ENCODE results near the gene PARD6G. TPM values are rescaled to one million over a fixed set of nuclear protein-coding genes. Genes with fewer than 3 reads are reported as not detected.
A peak's percentile ranks its signal among the peaks of the same experiment; 100 is the strongest.

PARD6G gene
- total RNA-seq, 1 experiment from 2014 or later, result 0.15 TPM

- Histone ChIP-seq H4K20me1 (ENCODE audit: insufficient read depth) (no peaks in the 10 kb centered on the region), H3K36me3 (ENCODE audit: low read depth) (no peaks in the 10 kb centered on the region), H3K4me3 (no peak overlapping the region), H3K27me3 (ENCODE audit: insufficient read depth, low read depth) (peaks cover 63% of the 10 kb centered on the region), H3K79me2 (ENCODE audit: low read depth) (no peaks in the 10 kb centered on the region), H3K27ac (no peak overlapping the region), H3F3A (ENCODE audit: insufficient read depth, low read depth) (no peaks in the 10 kb centered on the region), H2AFZ (no peak overlapping the region), H3K9me3 (ENCODE audit: insufficient read depth, low read depth) (no peaks in the 10 kb centered on the region), H3K9me2 (ENCODE audit: insufficient read depth) (no peaks in the 10 kb centered on the region), H3K4me1 (replicated peaks; ENCODE audit: insufficient read depth) (no peaks in the 10 kb centered on the region), H3K4me2 (no peak overlapping the region)
- intact Hi-C loops (cut with micrococcal nuclease; ENCODE audit: unreplicated experiment), result no loop called here
- POLR2A ChIA-PET (ENCODE audit: unreplicated experiment), result no interaction called here
- BruUV-seq (replicated peaks), result no TSS peak
- TF ChIP-seq EZH2 (IDR thresholded peaks at IDR 0.05; ENCODE audit: low read depth) (no peak), CTCF (conservative IDR thresholded peaks at IDR 0.05) (no peak)
- CTCF ChIA-PET, result no interaction called here
- no peak for DNase-seq
Observed at GRCh38 chr18:80172056-80172455, 75.3 kb downstream of the PARD6G start.

GRCh38 chr18:80171054-80171872 is 76.1 kb downstream of the PARD6G start:
- H3K4me3 ChIP-seq, result no peak overlapping the region
- no peaks in the 10 kb centered on the region for H3K9me3 ChIP-seq (ENCODE audit: insufficient read depth, low read depth)
- POLR2A ChIA-PET (ENCODE audit: unreplicated experiment), result no interaction called here
- DNase-seq, result peak in 1 of 2 experiments; percentile 6
- no peaks in the 10 kb centered on the region for H3F3A ChIP-seq (ENCODE audit: insufficient read depth, low read depth)
- no peaks in the 10 kb centered on the region for H3K4me1 ChIP-seq (replicated peaks; ENCODE audit: insufficient read depth)
- no peak overlapping the region for H3K27ac ChIP-seq
- H3K27me3 ChIP-seq (ENCODE audit: insufficient read depth, low read depth), result peaks cover 55% of the 10 kb centered on the region
- no peaks in the 10 kb centered on the region for H3K9me2 ChIP-seq (ENCODE audit: insufficient read depth)
- H4K20me1 ChIP-seq (ENCODE audit: insufficient read depth), result no peaks in the 10 kb centered on the region
- intact Hi-C loops (cut with micrococcal nuclease; ENCODE audit: unreplicated experiment), result no loop called here
- H3K4me2 ChIP-seq, result no peak overlapping the region
- H3K36me3 ChIP-seq (ENCODE audit: low read depth), result no peaks in the 10 kb centered on the region
- TF ChIP-seq EZH2 (IDR thresholded peaks at IDR 0.05; ENCODE audit: low read depth) (no peak), CTCF (conservative IDR thresholded peaks at IDR 0.05) (peak; percentile 71)
- H3K79me2 ChIP-seq (ENCODE audit: low read depth), result no peaks in the 10 kb centered on the region
- BruUV-seq (replicated peaks), result no TSS peak
- CTCF ChIA-PET, result no interaction called here
- no peak overlapping the region for H2AFZ ChIP-seq

- Histone ChIP-seq H2AFZ (no peak overlapping the region), H3K79me2 (ENCODE audit: low read depth) (no peaks in the 10 kb centered on the region), H3K4me1 (replicated peaks; ENCODE audit: insufficient read depth) (no peaks in the 10 kb centered on the region), H3K36me3 (ENCODE audit: low read depth) (no peaks in the 10 kb centered on the region), H4K20me1 (ENCODE audit: insufficient read depth) (no peaks in the 10 kb centered on the region), H3K9me2 (ENCODE audit: insufficient read depth) (no peaks in the 10 kb centered on the region), H3K27ac (no peak overlapping the region), H3F3A (ENCODE audit: insufficient read depth, low read depth) (no peaks in the 10 kb centered on the region), H3K9me3 (ENCODE audit: insufficient read depth, low read depth) (no peaks in the 10 kb centered on the region), H3K4me3 (no peak overlapping the region), H3K27me3 (ENCODE audit: insufficient read depth, low read depth) (peaks cover 48% of the 10 kb centered on the region), H3K4me2 (no peak overlapping the region)
- no peak for TF ChIP-seq CTCF (conservative IDR thresholded peaks at IDR 0.05)
- no peak for TF ChIP-seq EZH2 (IDR thresholded peaks at IDR 0.05; ENCODE audit: low read depth)
- POLR2A ChIA-PET (ENCODE audit: unreplicated experiment), result no interaction called here
- CTCF ChIA-PET, result interaction anchor here (0.6 kb wide), 1 partner anchor 51 kb away, joined by 5 read pairs; no protein-coding TSS in a partner anchor
- BruUV-seq (replicated peaks), result no TSS peak
- intact Hi-C loops (cut with micrococcal nuclease; ENCODE audit: unreplicated experiment), result no loop called here
- no peak for DNase-seq
Observed at GRCh38 chr18:80170395-80171053, 76.8 kb downstream of the PARD6G start.
